GM19023 (cell line): Measurements from ENCODE around the gene CLRN1.
A peak's percentile ranks its signal among the peaks of the same experiment; 100 is the strongest.

Experiments used
- ATAC-seq: cut with Tn5 transposase; IDR thresholded peaks from one replicate; pipeline ENCODE4 v1.9.1; 2021; ENCODE audit warnings: mild to moderate bottlenecking, moderate library complexity; ENCODE audit not compliant: unreplicated experiment

The CLRN1 gene

DNA sequence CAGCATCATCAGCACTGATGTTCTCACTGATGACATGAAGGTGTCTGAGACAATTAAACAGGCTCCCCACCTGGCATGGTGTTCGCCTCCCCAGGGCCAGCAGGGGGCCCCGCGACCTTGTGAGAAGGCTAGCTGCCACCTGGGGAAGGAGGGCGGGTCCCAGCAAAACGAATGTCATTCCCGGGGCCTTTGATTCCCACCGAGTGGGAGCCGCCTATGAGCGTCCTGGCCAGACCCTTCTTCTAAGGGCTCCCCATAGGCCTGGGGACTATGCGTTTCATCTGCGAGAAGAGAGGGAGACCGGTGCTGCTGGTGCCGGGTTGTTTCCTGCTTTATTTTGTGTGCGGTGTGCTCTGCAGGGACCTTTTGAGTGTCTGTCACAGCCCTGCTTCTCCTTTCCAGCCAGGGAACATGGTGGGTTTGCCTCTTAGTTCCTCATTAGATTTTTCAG is 46.8 kb downstream of the CLRN1 start:
- ATAC-seq, result peak; percentile 82

DNA sequence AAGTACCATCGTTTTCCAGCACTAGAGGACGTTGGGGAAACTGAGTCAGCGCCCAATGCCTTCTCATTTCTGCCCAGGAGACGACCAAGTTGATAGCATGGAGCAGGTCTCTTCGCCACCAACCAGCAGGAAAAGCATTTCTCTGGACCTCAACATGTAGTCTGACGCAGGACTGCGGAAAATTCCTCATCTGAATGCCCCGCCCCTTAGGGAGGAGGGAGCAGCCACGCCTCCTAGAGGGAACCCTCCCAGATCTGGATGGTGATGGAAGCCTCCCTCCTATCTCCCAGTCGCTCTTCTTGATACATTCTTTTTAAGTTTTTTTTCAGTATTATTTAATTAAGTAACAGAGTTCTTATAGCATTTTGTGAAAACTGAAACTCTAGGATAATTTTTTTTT is 49.9 kb downstream of the CLRN1 start:
- no peak for ATAC-seq

DNA sequence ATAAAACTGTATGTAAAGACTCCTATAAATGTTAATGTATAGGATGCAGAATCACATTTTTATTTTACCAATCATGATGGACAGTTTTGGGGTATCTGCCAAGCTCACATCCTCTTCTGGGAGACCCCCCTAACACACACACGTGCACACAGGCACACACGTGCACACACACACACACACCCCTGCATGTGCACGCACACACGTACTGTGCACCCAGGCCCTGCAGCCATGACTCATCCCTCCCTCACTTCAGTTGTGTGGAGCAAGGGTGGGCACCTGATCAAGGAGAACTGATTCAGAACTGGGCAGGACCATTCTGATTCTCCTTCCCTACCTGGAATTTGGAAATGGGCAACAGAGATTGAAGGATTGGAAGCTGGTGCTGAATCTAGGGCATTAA is 51.3 kb downstream of the CLRN1 start:
- ATAC-seq, result no peak

DNA sequence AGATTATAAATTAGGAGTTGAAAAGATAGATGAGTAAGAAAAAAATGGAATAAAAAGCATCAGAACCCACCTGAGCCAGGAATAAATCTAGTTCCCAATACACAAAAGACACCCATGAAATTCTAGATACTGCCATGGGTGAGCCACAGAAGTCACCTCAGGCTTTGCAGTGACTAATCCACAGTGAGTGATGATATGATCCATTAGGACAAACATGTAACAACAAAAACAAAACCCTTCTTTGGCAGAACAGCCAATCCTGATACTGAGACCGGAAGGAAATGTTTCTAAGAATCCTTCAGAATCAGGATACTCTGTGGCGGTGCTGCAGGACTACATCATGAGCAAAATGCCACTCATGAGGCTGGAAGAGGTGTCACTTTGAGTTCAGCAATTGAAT is 52.3 kb downstream of the CLRN1 start:
- no peak for ATAC-seq

DNA sequence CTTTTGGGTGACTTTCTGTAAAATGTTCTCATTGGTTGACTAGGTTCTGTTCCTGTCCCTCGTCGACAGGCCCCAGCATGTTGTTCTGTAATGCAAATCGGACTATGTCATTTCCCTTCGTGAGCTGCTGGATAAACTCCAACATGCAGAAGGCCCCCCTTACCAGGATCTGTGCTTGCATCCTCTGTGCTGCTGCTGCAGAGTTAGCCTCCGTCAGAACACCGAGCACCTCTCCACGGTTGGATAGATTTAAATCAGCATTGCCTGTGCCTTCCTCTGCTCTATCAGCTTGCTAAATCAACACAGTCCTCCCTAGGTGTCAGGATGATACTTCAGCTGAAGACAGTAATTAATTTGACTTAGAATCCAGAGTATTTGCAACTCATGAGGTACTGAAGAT is 54.6 kb downstream of the CLRN1 start:
- no peak for ATAC-seq

DNA sequence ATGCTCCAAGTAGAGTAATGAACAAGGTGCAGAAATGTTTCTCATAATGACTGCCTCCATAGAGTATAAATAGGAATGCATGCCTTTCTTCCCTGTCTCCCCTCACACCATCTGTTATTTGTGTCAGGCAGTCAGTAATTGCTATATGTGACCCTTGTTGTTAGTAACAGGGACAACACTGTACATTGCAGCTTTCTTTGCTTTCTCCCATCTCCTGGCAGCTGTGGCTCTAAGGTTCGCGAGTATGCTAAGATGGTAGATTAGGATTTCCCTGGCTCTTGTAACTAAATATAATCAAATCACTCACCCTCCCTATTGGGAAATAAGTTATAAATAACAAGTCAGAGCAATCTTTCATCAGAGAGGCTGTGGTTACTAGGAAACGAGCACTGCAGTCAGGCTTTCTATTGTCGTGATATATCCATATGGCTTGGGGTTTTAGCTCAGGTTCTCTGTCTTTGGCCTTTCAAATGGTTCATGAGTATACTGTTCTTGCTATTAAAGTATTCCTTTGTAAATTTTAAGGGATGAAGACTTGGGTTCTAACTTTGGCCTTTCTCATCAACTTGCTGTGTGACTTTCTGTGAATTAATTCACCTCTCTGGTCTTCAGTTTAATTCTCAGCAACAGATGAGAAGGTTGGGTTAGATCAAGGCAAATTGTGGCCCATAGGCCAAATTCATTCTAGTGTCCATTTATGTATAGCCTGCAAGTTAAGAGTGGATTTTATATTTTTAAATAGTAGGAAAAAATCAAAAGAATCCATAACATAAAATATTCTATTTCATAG is 59.2 kb downstream of the CLRN1 start:
- ATAC-seq, result no peak

DNA sequence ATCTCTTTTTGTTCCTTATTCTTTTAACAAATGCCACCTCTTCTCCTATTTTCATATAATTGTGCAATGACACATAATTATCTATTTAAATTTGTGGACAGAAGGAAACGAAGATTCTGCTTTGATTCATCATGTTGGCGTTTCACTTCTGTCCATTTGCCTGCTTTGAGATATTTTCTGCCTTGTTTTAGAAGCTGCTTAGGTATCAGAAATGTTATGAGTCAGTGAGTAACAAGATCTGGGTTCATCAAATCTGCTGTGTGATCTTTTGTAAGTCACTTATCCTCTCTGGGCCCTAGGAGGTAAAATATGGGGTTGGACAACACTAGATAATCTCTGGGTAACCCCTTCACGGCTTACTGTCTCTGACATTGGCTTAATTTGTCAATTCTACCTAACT is 60.0 kb downstream of the CLRN1 start:
- no peak for ATAC-seq

DNA sequence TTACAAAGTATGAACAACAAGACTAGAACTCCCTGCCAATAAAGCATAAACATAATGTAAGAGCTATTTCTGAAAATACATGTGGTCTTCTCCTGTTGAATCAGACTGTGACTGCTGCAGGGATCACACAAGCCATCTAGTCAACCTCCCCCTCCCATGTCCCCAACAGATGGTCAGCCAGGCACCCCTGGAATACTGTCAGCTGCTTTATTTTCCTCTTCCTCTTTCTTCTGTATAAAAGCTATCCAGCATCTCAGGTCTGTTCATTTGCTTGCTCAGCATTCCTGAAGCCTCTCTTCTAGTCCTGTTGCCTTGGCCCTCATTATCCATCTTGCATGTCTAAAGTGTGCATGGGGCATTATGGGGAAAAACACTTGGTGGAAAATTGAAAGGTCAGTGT is 60.8 kb downstream of the CLRN1 start:
- no peak for ATAC-seq

DNA sequence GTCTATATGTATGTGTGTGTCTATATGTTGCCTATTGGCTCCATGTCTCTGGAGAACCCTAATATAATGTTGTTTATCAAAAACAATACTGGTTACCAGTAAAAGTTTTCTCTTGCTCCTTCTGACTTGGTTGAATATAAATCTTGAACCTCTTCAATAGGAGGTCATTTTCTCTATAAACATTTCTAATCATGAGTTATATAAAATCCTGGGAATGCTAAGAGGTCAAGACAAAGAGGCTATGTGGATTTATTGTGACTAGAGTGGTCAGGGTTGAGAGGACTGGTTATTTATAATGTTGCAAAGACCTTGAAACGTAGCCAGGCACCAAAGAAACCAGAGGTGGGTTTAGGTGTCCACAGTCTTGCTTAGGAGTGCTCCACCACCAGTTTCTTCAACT is 66.1 kb downstream of the CLRN1 start:
- ATAC-seq, result no peak

DNA sequence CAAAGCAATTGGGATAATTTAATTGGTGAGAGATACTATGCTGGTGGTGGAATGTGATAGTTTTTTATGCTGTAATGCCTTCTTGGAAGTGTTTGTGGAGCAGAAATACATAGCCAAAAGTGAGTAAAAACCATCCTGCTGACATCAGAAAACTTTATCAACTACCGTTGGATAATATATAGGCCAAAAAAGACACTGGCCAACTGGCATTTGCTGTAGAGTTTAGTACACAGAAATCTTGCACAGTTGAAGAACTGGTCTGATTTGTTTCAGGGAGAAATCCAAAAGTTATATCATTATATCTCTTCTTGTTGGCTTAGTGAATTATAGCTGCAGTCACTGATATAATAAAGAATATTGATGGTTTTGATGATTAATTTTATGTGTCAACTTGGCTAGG is 66.8 kb downstream of the CLRN1 start:
- ATAC-seq, result no peak

DNA sequence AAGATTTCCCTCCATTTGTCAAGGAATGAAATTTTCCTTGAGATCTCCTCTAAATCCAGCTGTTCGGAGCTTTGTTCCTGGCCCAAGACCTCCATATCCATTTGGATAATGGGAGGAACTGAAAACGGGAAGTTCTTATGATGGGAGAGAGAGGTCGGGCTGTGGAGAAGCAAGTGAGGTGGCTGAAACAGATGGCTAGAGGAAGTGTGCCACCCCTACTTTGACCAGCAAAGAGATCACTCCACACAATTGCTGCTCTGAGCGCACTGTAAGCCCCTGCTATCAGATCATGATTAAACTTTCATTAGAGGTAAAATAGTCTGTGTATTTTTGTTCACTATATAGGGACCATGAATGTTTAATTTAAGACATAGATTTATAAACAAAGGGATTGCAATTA is 67.2 kb downstream of the CLRN1 start, which contains the start of gene MINDY4B:
Gene MINDY4B, minus strand, starts transcription at position 101 of the 400 bp plus-strand sequence. Its CDS starts 0 bp downstream, at position 101.
- no peak for ATAC-seq

DNA sequence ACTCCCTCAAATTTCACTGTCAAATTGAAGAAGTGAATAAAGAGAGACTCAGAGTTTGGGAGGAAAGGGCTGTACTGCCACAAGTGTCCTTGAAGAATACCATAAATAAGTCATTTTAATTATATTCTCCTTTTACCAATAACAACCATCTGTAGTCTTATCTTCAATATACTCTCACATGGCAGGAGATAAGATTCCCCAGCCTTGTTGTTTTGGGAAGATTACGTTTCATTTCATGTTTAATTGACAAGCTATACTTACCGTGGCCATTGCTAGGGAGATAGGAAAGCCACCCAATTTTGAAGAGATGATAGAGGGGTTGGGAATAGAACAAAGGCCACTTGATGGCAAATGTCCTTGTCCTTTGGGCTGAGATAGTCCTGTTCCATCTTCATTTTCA is 69.5 kb downstream of the CLRN1 start:
- no peak for ATAC-seq

DNA sequence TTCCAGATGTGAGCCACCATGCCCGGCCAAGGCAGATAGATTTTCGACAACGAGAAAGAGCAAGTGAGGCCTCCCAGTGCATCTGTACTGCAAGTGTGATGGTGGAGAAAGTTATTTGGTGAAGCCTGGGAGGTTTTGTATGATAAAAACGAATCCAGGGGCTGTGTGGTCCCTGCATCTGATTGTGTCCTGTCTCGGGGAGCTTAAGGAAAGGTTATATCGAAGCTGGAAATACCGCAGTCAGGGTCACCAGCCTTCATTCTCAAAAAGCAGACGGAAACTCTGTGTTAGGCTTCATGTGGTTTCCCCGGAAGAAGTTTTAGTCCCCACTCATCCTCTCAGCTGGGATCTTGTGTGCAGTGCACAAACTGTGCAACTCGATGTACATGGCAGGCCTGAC is 70.7 kb downstream of the CLRN1 start:
- ATAC-seq, result no peak

DNA sequence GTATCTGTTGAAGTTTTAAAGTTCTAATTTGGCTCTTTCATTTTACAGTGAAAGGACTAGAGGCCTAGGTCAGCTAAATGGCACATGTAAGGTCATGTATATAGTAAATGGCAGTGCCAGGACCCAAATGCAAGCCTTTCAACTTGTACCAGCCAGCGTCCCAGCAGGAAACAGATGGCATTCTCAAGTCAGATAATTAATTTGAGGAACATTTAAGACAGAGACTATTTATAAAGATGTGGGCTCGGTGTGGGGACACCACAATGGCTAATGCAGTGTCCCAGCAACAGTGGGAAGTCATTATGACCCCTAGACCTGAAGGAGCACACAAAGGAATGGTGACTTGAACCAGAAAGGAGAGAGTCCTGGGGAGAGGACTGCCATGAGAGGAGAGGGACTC is 73.4 kb downstream of the CLRN1 start:
- no peak for ATAC-seq

DNA sequence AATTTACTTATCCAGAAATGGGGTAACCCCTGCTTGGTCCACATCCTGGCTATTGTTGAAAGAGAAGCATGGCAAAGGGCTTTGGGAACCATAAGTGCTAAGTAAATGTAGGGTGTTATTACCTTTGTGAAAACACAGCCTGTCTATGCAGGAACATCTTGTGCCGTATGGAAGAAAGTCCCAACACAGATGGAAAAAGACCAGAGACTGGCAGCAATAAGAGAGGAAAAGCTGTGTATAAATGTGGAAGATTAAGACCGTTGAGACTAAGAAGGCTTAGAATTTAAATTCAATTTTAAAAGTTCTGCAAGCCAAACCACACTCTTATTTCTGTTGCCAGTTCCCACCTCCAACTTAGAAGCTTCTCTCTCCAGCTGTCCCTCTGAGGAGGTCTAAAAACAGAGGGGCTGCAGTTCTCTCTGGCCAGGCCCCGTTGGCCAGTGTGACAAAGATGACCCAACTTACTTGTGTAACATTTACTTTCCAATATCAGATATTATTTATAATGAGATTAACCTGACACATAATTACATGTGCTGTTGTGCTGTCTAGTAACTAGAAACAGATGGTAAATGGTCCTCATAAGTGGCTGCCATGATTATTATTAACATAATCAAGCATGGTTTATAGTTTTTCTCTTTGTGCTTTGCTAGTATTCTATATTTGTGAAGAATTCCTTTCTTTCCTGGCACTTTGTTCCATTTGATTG is 74.3 kb downstream of the CLRN1 start:
- ATAC-seq, result no peak

DNA sequence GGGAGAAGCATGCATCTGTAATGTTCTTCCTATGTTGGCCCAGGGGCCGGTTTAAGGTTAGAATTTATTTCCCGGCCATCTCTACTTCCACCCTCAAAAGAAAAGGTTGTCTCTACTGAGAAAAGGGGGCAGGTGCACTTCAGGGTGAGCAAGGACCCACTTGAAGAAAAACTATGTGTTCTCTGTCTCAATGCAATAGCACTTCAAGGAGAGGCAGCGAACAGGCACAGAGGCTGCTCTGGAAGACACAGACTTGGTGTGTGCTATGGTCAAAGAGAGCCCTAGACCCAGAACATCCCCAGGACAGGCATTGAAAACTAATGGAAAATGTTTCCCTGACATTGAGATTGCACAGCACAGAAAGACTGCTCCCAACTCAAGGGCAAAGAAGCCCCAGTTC is 74.9 kb downstream of the CLRN1 start:
- no peak for ATAC-seq

DNA sequence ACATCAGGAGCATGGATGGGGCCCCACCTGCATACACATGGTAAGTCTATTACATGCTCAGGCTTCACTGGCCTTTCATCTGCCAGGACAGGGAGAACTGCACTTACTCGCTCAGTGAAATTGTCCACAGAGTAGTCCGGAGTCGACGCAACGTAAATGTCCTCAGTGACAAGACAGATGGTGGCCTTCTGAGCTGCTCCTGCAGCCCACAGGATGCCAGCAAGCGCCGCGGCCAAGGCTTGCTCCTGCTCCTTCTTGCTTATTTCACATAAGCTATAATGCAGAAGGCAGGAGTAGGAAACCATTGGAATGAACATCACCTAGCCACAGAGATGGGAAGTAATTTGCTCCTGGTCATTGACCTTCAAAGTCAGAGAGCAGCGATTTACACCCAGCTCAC is 81.7 kb downstream of the CLRN1 start:
- no peak for ATAC-seq

DNA sequence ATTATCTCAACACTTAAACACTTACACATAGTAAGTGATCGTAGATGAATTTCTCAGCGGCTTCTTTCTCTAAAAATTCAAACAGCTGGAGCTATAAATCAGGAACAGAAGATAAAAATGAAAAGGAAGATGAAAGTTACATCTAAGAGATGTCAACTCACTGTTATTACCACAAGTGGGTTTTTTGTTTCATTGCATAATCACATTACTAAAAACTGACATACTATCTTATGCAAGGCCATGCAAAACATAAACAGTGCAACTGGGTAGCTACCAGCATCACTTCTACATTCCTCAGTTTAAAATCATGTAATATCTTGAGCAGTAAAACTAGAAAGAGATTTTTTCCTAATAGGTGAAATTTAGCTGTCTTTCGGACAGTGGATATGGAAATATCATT is 82.2 kb downstream of the CLRN1 start:
- ATAC-seq, result no peak

DNA sequence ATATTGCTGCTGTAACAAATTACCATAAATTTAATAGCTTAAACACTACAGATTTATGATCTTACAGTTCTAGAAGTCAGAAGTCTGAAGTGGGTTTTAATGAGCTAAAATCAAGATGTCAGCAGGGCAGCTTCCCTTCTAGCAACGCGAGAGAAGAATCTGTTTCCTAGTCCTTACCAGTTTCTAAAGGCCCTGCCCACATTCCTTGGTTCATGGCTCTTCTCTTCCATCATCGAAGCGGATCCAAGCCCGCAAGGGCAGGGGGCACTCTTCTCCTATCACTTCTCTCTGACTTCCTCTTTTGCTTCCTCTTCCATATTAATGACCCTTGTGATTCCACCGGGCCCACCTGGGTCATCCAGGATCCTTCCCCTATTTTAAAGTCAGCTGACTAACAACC is 83.4 kb downstream of the CLRN1 start:
- no peak for ATAC-seq

DNA sequence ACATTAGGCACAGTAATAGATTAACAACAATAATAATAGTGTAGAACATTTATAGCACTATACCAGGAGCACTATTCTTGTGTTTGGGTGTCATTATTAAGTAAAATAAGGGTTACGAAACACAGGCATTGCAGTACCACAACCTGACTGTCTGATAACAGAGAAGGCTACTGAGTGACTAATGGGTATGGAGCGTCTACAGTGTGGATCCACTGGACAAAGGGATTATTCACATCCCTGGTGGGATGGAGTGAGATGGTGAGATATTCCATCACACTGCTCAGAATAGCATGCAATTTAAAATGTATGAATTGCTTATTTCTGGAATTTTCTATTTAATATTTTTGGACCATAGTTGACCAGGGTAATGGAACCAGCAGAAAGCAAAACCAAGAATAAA is 85.5 kb downstream of the CLRN1 start:
- no peak for ATAC-seq

DNA sequence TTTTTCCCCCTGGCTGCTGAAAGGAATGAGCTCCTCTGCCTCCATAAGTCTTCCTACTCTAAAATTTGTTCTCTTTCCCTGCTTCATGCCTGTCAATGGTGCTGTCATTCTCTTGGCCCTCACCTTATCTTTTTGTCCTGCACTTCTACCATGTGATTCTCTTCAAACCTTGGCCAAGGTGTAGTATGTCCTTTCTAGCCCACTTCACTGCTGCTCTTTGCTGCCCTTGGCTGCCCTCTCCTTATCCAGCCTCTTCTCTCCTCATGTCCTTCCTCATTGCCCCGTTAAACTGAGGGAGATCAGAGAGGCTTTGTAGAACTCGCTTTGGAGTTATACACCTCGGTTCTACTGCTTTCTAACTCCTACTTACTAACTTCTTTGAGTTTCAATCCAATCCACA is 87.0 kb downstream of the CLRN1 start:
- no peak for ATAC-seq

DNA sequence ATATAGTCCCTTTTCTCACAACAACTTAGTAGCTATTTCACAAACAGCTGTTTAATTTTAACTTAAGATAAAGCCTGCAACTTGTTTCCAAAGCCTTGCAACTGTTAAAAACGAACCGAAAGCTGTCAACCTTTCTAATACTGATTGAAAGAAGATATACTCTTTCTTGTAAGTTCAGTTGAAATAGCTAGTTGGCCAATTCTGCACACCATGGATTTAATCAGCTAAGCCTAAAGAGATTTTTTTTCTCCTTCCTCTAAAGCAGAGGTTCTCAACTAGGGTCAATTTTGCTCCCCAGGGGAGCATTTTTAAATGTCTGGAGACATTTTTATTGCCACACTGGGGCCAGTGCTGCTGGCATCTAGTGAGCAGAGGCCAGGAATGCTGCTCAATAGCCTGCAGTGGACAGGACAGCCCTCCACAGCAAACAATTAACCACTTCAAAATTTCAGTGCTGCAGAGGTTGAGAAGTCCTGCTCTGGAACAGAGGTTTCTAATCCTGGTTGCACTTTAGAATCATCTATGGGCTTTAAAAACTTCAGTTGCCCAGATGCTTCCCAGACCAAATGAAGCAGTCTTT is 93.4 kb downstream of the CLRN1 start:
- no peak for ATAC-seq
